HG02763 (cell line): ENCODE measurements around the gene FRMD4A.

Experiments
- ATAC-seq: cut with Tn5 transposase; IDR thresholded peaks from one replicate; pipeline ENCODE4 v1.9.1; 2021; ENCODE audit warnings: mild to moderate bottlenecking, moderate library complexity; ENCODE audit not compliant: unreplicated experiment

FRMD4A gene

DNA sequence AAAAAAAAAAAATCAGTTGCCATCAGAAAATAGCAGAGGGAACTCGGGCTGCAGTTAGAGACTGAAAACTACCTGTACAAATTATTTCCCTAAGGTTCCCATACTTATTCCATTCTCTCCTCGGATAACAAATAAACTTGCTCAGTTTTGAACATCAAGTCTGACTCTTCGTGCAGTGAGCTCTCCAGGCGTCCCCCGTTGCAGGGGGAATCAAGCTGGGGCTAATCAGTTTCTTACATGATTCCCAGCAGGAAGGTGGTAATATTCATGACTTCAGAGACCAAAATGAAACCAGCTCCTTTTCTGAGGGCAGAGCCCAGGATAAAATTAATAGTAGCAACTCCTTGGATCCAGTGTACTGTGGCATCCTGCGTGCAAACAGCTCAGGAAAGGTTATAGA lies 135.3 kb downstream of the FRMD4A start:
- no peak for ATAC-seq

GRCh38 chr10:14192746-14193145 lies 138.0 kb downstream of the FRMD4A start:
- no peak for ATAC-seq

DNA sequence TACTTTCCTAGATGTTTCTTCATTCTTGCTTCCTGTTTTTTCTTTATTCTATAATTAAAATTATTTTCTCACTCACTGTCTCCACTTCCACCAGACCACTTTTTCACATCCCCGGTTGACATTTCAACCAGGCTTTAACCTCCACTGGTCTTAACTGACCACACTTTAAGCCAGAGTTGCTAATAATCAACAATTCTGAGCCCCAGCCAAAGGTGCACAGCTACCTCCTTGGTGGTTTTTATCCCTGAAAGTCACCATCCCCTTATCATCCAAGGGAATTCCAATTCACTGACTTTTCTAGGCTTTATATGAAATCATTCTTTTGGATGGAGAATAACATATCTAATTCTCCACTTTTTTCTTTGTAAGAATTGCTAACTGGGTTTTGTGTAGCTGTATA lies 138.9 kb downstream of the FRMD4A start:
- ATAC-seq: no peak

DNA sequence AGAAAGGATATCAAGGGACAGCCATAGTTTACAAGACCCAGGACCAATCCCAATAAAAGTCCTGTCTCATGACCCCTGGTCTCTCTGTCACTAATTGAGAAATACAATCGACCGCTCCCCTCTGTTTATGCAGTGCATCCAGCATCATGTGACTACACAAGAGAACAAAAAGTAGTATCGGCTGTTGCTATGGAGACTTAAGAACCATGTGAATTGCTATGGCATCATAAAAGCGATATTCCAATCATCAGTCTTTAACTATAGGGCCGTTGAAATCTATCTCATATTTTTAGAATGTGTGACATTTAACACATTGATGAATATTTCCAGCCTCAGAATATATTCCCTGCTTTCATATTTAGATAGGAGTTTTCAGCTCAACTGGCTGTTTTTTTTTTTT lies 139.3 kb downstream of the FRMD4A start:
- ATAC-seq: no peak

- ATAC-seq: no peak
These were observed 140.0 kb downstream of the FRMD4A start for GRCh38 chr10:14190702-14191101.

DNA sequence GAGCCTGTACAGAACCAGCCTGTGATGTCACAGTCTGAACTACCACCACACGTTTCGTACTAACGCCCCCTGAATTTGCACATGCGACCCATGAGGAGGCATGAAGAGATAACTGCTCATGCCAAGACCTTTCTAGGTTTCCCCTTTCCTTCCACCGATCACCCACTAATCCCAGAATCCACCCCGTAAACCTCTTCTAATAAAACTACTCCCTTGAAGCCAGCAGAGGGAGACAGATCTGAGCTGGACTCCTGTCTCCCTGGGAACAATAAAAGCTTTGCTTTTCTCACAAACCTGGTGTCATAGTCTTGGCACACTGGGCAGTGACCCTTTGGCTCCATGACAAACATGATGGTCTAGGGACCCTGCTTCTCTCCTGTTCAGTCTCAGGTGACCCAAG lies 144.5 kb downstream of the FRMD4A start:
- no peak for ATAC-seq

GRCh38 chr10:14185316-14186045 lies 145.2 kb downstream of the FRMD4A start:
- ATAC-seq: peak; percentile 64

GRCh38 chr10:14184841-14185315 lies 145.8 kb downstream of the FRMD4A start:
- peak; percentile 74 for ATAC-seq

DNA sequence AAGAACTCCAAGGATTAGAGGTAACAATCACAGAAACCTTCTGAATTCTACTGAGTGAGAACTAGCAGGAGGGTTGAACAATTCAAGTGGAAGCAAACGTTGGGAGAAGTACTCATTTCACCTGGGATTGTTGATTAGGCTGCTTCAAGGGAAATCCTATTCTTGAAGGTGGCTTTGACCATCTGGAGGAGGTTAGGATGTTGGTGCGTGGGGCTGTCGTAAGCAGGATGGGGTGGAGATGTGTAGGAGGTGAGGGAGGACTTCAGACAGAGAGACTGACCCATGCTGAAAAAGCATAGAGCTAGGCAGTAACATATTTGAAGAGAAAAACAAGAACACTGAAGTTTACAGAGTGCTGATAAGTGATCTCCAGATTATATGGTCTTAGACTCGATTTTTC lies 147.9 kb downstream of the FRMD4A start:
- ATAC-seq: no peak

- no peak for ATAC-seq
These were observed 149.2 kb downstream of the FRMD4A start for GRCh38 chr10:14181567-14181936.

- ATAC-seq: no peak
These were observed 149.7 kb downstream of the FRMD4A start for GRCh38 chr10:14180911-14181566.

DNA sequence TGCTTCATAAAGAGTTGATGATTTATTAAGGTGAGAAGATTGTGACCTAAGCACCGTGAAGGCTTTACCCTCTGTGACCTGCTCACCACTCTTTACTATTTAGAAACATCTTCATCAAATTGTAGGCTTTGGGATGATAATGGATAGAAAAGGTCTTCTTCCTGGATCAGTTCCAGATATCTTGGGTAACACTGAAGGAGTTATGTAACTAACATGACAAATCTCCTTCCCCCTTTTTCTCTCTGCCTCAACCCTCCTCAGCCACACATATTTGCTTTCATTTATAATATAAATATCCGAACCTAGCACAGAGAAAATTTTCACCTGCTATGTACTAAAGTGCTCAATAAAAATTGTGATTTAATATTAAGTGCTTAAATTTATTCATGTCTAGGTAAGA lies 151.5 kb downstream of the FRMD4A start:
- no peak for ATAC-seq

DNA sequence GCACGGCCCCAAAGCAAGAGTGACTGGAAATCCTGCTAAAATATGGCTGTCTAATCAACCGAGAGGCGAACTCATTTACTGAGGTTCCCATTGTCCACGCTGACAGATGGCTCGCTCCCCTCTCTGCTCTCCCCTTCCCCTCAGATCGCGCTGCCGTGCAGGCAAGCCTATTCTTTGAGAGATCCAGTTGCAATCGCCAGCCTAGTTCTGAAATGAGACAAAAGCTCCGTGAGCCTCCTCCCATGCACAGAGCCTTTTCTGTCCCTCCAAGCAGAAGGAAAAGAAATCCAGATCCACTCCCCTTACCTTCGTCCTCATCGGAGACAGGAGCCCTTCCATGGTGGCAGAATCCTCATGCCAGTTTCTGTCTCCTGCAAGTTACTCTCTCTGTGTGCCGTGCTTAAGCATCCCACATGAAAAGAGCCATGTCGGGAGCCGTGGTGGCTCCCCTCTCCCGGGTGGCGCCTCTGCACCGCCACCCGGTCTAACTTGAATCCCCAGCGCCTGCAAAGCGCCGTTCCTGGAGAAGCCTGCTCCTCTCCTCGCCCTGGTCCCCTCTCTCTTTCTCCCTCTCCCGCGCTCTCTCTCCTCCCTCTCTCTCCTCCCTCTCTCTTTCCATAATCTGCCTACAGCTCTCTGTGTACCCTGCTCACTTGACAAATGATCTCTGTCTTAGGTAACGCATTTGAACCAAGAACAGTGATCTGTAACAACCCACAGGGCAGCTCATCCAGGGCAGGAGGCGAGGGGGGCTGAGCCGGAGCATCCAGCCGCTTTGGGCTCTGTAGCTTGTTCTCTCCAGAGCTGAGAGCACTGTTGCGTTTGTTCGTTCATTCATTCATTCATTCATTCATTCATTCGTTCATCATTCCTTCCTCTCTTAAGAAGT lies 156.8 kb downstream of the FRMD4A start:
- ATAC-seq: no peak

- ATAC-seq: no peak
These were observed 157.4 kb downstream of the FRMD4A start for GRCh38 chr10:14173391-14173705.

GRCh38 chr10:14172336-14172950 lies 158.3 kb downstream of the FRMD4A start:
- ATAC-seq: no peak

- no peak for ATAC-seq
These were observed 159.4 kb downstream of the FRMD4A start for GRCh38 chr10:14171336-14171735.

DNA sequence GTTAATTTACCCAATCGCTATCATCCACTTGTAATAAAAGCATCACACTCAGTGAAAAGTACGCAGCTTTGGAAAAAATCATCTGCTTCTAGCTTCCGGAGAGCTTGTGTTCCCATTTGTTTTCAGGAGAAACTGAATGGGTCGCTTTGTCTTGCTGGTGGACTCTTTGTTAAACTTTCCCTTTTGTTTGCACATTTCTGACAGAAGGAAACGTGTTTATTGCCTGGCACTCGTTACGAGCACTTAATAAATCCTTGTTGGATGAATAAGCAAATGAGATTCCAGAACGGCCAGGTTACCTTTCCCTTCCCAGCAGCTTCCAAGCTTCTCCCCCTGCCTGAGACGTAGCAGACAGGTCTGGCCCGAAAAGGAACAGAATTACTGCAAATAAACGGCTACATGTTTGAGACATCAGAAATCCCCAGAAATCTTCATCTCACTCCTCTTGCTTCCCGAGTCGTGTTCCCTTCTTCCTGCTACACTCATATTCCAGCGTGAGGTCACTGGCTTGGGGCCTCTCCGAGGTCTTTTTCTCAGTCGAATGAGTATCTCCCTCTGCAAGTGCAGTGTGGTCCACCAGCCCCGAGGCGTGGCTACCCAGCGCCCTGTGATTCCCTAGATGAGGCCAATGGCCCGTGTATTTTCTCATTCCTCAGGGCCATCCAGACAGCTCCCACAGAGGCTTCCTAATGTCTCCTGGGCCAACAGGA lies 167.2 kb downstream of the FRMD4A start:
- ATAC-seq: no peak

DNA sequence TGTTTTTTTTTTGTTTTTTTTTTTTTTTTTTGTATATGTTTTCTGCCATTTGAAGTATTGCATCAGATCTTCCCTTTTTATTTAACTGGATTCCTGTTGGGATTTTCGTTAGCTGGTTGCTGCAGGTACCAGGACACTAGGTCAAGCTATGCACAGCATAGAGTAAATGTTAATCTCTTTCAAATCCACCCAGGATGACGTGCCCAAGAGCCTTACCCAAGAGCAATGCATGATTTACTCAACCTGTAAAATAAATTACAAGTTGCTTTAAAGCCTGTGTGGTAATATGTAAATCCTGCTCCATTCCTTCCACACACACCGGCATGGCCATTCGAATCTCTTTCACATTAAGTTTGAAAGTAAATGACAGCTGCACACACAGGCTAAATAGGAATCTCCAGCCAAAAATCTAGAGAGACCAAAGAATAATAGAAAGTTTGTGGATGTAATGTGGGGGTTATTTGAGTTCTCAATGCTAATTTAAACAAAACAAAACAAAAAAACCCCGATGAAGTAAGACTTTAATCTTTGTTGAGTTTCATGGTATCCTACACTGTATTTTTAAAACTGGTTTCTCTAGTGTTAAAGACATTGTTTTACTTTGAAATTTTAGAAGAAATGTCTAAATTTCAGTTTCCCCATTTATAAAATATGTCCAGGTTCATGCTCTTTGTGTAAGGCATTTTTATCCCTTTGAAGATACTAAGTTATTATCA lies 167.9 kb downstream of the FRMD4A start:
- no peak for ATAC-seq

- ATAC-seq: no peak
These were observed 168.7 kb downstream of the FRMD4A start for GRCh38 chr10:14162061-14162460.

- no peak for ATAC-seq
These were observed 170.4 kb downstream of the FRMD4A start for GRCh38 chr10:14160299-14160698.
